HUES64 (cell line): ENCODE measurements around the gene DMD.
"Not testable (repeated sequence)": the region's sequence is repeated elsewhere in the genome, so short reads cannot be mapped to it uniquely, and the experiment has no call there.

Source experiments
- H3K27ac ChIP-seq: 2 replicates; pipeline ENCODE4 v1.7.0; 2013; ENCODE audit warnings: low read depth, low read length, inconsistent platforms
- H3K27me3 ChIP-seq: 2 replicates; pipeline ENCODE4 v1.6.1; 2013; ENCODE audit warnings: mild to moderate bottlenecking, low read length; ENCODE audit not compliant: insufficient read depth
- H3K36me3 ChIP-seq: 2 replicates; pipeline ENCODE4 v1.6.1; 2013; ENCODE audit warnings: mild to moderate bottlenecking, low read length; ENCODE audit not compliant: insufficient read depth
- H3K4me1 ChIP-seq: 2 replicates; pipeline ENCODE4 v1.6.1; 2013; ENCODE audit warnings: mild to moderate bottlenecking, low read length, moderate library complexity; ENCODE audit not compliant: insufficient read depth
- H3K4me3 ChIP-seq: 2 replicates; pipeline ENCODE4 v1.5.1; 2013; ENCODE audit warnings: mild to moderate bottlenecking, low read length, moderate library complexity
- H3K9ac ChIP-seq: 2 replicates; pipeline ENCODE4 v1.6.1; 2013; ENCODE audit warnings: mild to moderate bottlenecking, low read depth, low read length
- H3K9me3 ChIP-seq: 2 replicates; pipeline ENCODE4 v1.6.1; 2013; ENCODE audit warnings: low read depth, low read length; ENCODE audit not compliant: insufficient read depth
- WGBS: fragments of 150-250, 120-280 bp; methylation state at CpG from one replicate; pipeline ENCODE4 v1.1.7; 2013; ENCODE audit warnings: missing lambda C conversion rate; 5-methylcytosine and 5-hydroxymethylcytosine counted together

DMD gene

GRCh38 chrX:31934015-31934414 is 1277.3 kb downstream of the DMD start:
- Histone ChIP-seq H3K27ac (no peak overlapping the region), H3K36me3 (no peaks in the 10 kb centered on the region), H3K9ac (no peak overlapping the region), H3K4me3 (no peak overlapping the region), H3K9me3 (no peaks in the 10 kb centered on the region), H3K4me1 (no peaks in the 10 kb centered on the region), H3K27me3 (no peaks in the 10 kb centered on the region)
- 94% methylated on average over 1 of the region's 3 CpGs for WGBS

DNA sequence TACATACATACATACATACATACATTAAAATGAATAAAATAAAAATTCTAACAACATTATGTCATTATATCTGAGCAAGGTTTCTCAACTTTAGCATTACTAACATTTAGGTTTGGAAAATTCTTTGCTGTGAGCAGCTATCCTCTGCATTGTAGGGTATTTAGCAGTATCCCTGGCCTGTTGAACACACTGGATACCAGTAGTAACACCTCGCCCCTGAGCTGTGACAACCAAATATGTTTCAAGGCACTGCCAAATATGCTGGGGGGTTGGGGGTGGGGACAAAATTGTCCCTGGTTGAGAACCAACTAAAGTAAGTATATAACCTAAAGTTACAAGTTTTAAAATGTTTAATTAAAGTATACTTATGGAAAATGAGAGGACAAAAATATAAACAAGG is 1278.6 kb downstream of the DMD start:
- Histone ChIP-seq H3K9ac (no peak overlapping the region), H3K9me3 (no peaks in the 10 kb centered on the region), H3K36me3 (no peaks in the 10 kb centered on the region), H3K27ac (no peak overlapping the region), H3K4me3 (no peak overlapping the region), H3K27me3 (no peaks in the 10 kb centered on the region), H3K4me1 (no peaks in the 10 kb centered on the region)
- no CpG with 5 or more reads among the region's 1 CpG for WGBS

GRCh38 chrX:31932320-31932719 is 1279.0 kb downstream of the DMD start:
- H3K27ac ChIP-seq, H3K4me1 ChIP-seq, H3K4me3 ChIP-seq, H3K9me3 ChIP-seq, H3K9ac ChIP-seq, H3K27me3 ChIP-seq, H3K36me3 ChIP-seq: not testable (repeated sequence)
- 95% methylated on average over 11 of the region's 11 CpGs for WGBS

DNA sequence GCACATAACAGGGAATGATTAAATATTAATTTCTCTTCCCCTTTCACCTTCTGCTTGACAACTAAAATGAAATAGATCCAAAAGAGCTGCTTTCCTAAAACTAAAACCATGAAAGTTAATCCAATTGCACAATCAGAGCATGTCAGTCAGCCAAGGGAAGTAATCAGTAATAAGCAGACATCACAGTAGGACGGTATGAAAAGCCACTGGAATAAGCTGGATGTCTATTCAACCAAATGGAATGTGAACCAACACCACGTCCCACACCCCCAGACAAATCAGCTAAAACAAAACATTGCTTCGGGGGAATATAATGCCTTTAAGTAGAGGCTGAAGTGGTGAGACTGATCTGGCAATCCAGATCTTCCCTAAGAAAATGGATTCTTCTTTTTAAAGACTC is 1280.1 kb downstream of the DMD start:
- H3K9me3 ChIP-seq: no peaks in the 10 kb centered on the region
- H3K27ac ChIP-seq: no peak overlapping the region
- no peak overlapping the region for H3K4me3 ChIP-seq
- H3K4me1 ChIP-seq: no peaks in the 10 kb centered on the region
- 83% methylated on average over 1 of the region's 3 CpGs for WGBS
- H3K9ac ChIP-seq: no peak overlapping the region
- H3K36me3 ChIP-seq: no peaks in the 10 kb centered on the region
- H3K27me3 ChIP-seq: no peaks in the 10 kb centered on the region

DNA sequence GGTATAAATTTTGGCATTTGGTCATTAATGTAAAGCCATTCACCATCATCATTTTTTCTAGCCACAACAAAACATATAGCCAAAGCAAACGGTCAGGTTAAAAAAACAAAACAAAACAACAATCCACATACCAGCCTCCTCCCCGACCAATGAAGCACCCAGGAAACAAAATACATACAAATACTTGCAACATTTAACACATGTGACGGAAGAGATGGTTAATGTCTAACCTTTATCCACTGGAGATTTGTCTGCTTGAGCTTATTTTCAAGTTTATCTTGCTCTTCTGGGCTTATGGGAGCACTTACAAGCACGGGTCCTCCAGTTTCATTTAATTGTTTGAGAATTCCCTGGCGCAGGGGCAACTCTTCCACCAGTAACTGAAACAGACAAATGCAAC is 1282.0 kb downstream of the DMD start:
- Histone ChIP-seq H3K36me3 (no peaks in the 10 kb centered on the region), H3K9ac (no peak overlapping the region), H3K27ac (no peak overlapping the region), H3K9me3 (no peaks in the 10 kb centered on the region), H3K4me3 (no peak overlapping the region), H3K4me1 (no peaks in the 10 kb centered on the region), H3K27me3 (no peaks in the 10 kb centered on the region)
- 95% methylated on average over 5 of the region's 5 CpGs for WGBS

- 92% methylated on average over 2 of the region's 2 CpGs for WGBS
- Histone ChIP-seq H3K27me3 (no peaks in the 10 kb centered on the region), H3K36me3 (no peaks in the 10 kb centered on the region), H3K4me3 (no peak overlapping the region), H3K9ac (no peak overlapping the region), H3K9me3 (no peaks in the 10 kb centered on the region), H3K27ac (no peak overlapping the region), H3K4me1 (no peaks in the 10 kb centered on the region)
Observed at GRCh38 chrX:31921236-31921635, 1290.1 kb downstream of the DMD start.

GRCh38 chrX:31909850-31910572 is 1301.3 kb downstream of the DMD start:
- Histone ChIP-seq H3K27me3 (no peaks in the 10 kb centered on the region), H3K9ac (no peak overlapping the region), H3K9me3 (no peaks in the 10 kb centered on the region), H3K4me3 (no peak overlapping the region), H3K36me3 (no peaks in the 10 kb centered on the region), H3K27ac (no peak overlapping the region), H3K4me1 (no peaks in the 10 kb centered on the region)
- 86% methylated on average over 3 of the region's 4 CpGs for WGBS

GRCh38 chrX:31894152-31894551 is 1317.2 kb downstream of the DMD start:
- no peak overlapping the region for H3K9ac ChIP-seq
- H3K4me1 ChIP-seq: no peaks in the 10 kb centered on the region
- WGBS: 90% methylated on average over 7 of the region's 7 CpGs
- H3K36me3 ChIP-seq: no peaks in the 10 kb centered on the region
- H3K9me3 ChIP-seq: no peaks in the 10 kb centered on the region
- H3K4me3 ChIP-seq: no peak overlapping the region
- no peaks in the 10 kb centered on the region for H3K27me3 ChIP-seq
- no peak overlapping the region for H3K27ac ChIP-seq

GRCh38 chrX:31893525-31893924 is 1317.8 kb downstream of the DMD start:
- no peak overlapping the region for H3K9ac ChIP-seq
- H3K27me3 ChIP-seq: no peaks in the 10 kb centered on the region
- H3K4me1 ChIP-seq: no peaks in the 10 kb centered on the region
- no peak overlapping the region for H3K27ac ChIP-seq
- H3K36me3 ChIP-seq: no peaks in the 10 kb centered on the region
- H3K9me3 ChIP-seq: no peaks in the 10 kb centered on the region
- 87% methylated on average over 4 of the region's 4 CpGs for WGBS
- no peak overlapping the region for H3K4me3 ChIP-seq

- no CpG with 5 or more reads among the region's 2 CpGs for WGBS
- Histone ChIP-seq H3K4me1 (no peaks in the 10 kb centered on the region), H3K27ac (no peak overlapping the region), H3K9ac (no peak overlapping the region), H3K9me3 (no peaks in the 10 kb centered on the region), H3K36me3 (no peaks in the 10 kb centered on the region), H3K27me3 (no peaks in the 10 kb centered on the region), H3K4me3 (no peak overlapping the region)
Observed at GRCh38 chrX:31889088-31889487, 1322.3 kb downstream of the DMD start.

GRCh38 chrX:31884535-31884934 is 1326.8 kb downstream of the DMD start:
- Histone ChIP-seq H3K36me3 (no peaks in the 10 kb centered on the region), H3K9me3 (no peaks in the 10 kb centered on the region), H3K4me3 (no peak overlapping the region), H3K4me1 (no peaks in the 10 kb centered on the region), H3K27me3 (no peaks in the 10 kb centered on the region), H3K27ac (no peak overlapping the region), H3K9ac (no peak overlapping the region)
- whole genome bisulfite sequencing: no CpG with 5 or more reads among the region's 2 CpGs

DNA sequence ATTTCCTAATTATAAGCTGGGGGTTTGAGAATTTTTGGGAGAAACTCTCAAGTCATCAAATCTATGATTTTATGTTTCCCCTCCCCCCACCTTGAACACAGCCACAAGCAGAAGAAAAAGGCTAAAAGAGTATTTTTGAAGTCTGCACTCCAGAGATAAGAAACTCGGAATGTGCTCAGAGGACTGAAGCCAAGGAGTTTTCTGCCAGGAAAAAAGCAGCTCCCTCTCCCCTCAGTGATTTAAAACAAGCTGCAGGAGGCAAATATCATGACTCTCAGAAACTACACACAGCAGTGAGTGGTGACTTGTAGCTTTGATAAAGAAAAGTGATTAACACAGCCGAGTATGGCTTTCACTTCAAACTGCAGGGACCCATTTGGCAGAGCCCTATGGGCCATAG is 1339.3 kb downstream of the DMD start:
- H3K27ac ChIP-seq: no peak overlapping the region
- no peaks in the 10 kb centered on the region for H3K36me3 ChIP-seq
- no peaks in the 10 kb centered on the region for H3K9me3 ChIP-seq
- no peaks in the 10 kb centered on the region for H3K27me3 ChIP-seq
- peaks cover 14% of the 10 kb centered on the region for H3K4me1 ChIP-seq
- WGBS: 48% methylated on average over 2 of the region's 2 CpGs
- H3K4me3 ChIP-seq: no peak overlapping the region
- no peak overlapping the region; the same call in 1 of the 2 replicates for H3K9ac ChIP-seq
